GM12878 (cell line): ENCODE data around the gene RCBTB2. TPM values are rescaled to one million over a fixed set of nuclear protein-coding genes. Genes with fewer than 3 reads are reported as not detected.

Source experiments
- ATAC-seq: fragments of 200-7000 bp; cut with Tn5 transposase; 3 replicates; pipeline ENCODE4 v1.9.1; 2020; ENCODE audit warnings: mild to moderate bottlenecking, moderate library complexity
- BruUV-seq: library from RNA; stranded (reverse); fragments of 400-500 nt; replicated peaks from 2 replicates; lab custom pipeline; 2021; lab: Mats Ljungman, UMichigan
- CTCF ChIA-PET: fragments of 300-600 bp; sonication (Branson Sonifier 250); formaldehyde crosslinking; extraction: SDS; loops from one replicate; lab custom pipeline; 2021; ENCODE audit warnings: inconsistent platforms; lab: Yijun Ruan, JAX
- POLR2A ChIA-PET: fragments of 350-600 bp; formaldehyde crosslinking; extraction: SDS; loops from one replicate; lab custom pipeline; 2021; ENCODE audit warnings: inconsistent platforms; lab: Charles Lee
- RAD21 ChIA-PET: fragments of 300-600 bp; sonication (Branson Sonifier 250); formaldehyde crosslinking; loops from one replicate; lab custom pipeline; 2023; ENCODE audit warnings: antibody characterized with exemption; ENCODE audit not compliant: unreplicated experiment; lab: Charles Lee
- SMC1A ChIA-PET: fragments of 300-600 bp; sonication (Branson Sonifier 250); formaldehyde crosslinking; loops from one replicate; lab custom pipeline; 2023; ENCODE audit not compliant: unreplicated experiment, uncharacterized antibody; lab: Charles Lee
- DNase-seq: peaks from one replicate; pipeline ENCODE4 v3.0.0-alpha.2; 2011; ENCODE audit warnings: low read depth, low spot score
- FAIRE-seq: peaks from 3 replicates; lab custom pipeline; 2011; peaks lifted over from hg19 to GRCh38; lab: Jason Lieb, UNC
- H2AFZ ChIP-seq: 2 replicates; pipeline ENCODE4 v1.6.0; 2011; ENCODE audit warnings: low read depth, low read length, control low read depth; ENCODE audit not compliant: control insufficient read depth
- H3K27ac ChIP-seq: 2 replicates; pipeline ENCODE4 v1.5.1; 2011; ENCODE audit warnings: control low read depth; ENCODE audit not compliant: control insufficient read depth, insufficient read depth
- H3K27me3 ChIP-seq, 2 experiments: replicated peaks in 1 of 2; 2 replicates each; pipeline versions ENCODE4 v1.6.0 to v1.6.1; 2011; ENCODE audit warnings: low read length in 1 of 2; ENCODE audit not compliant: control insufficient read depth in 2 of 2, insufficient read depth in 2 of 2
- H3K36me3 ChIP-seq, 2 experiments: 2 replicates each; pipeline ENCODE4 v1.5.1; 2011; ENCODE audit warnings: low read length in 1 of 2; ENCODE audit not compliant: control insufficient read depth in 2 of 2, insufficient read depth in 2 of 2
- H3K4me1 ChIP-seq: 2 replicates; pipeline ENCODE4 v1.6.1; 2011; ENCODE audit warnings: mild to moderate bottlenecking, low read length, moderate library complexity, mixed read lengths; ENCODE audit not compliant: control insufficient read depth, insufficient read depth
- H3K4me2 ChIP-seq: 2 replicates; pipeline ENCODE4 v1.6.0; 2011; ENCODE audit warnings: control low read depth; ENCODE audit not compliant: control insufficient read depth, insufficient read depth
- H3K4me3 ChIP-seq: fragments of 200-600 bp; sonication (generic); 2 replicates; pipeline ENCODE4 v1.5.1; 2016
- H3K79me2 ChIP-seq: 2 replicates; pipeline ENCODE4 v1.6.0; 2011; ENCODE audit warnings: low read length; ENCODE audit not compliant: control insufficient read depth, insufficient read depth
- H3K9ac ChIP-seq: 2 replicates; pipeline ENCODE4 v1.8.0; 2011; ENCODE audit warnings: low read length, control low read depth, mixed read lengths; ENCODE audit not compliant: control insufficient read depth, insufficient read depth
- H3K9me3 ChIP-seq: replicated peaks from 3 replicates; pipeline ENCODE4 v1.5.1; 2011; ENCODE audit warnings: mild to moderate bottlenecking, low read length; ENCODE audit not compliant: control insufficient read depth, insufficient read depth
- H4K20me1 ChIP-seq: 2 replicates; pipeline ENCODE4 v1.6.0; 2011; ENCODE audit not compliant: control insufficient read depth, insufficient read depth
- EGR1 ChIP-seq, 2 experiments: IDR thresholded peaks; 1 replicate in 1 of 2; 2 replicates in 1 of 2; pipeline ENCODE4 v1.6.1; 2011 to 2012; ENCODE audit warnings: low read depth in 2 of 2, low read length in 2 of 2, borderline replicate concordance in 1 of 2, mild to moderate bottlenecking in 1 of 2, moderate library complexity in 1 of 2
- GABPA ChIP-seq: IDR thresholded peaks from 2 replicates; pipeline ENCODE4 v1.6.1; 2014; ENCODE audit warnings: antibody characterized with exemption, low read depth, mild to moderate bottlenecking, inconsistent platforms
- HDAC6 ChIP-seq: fragments of 200-600 bp; sonication (generic); IDR thresholded peaks from one replicate; pipeline ENCODE4 v1.8.0; 2017; ENCODE audit warnings: antibody characterized with exemption; ENCODE audit not compliant: unreplicated experiment
- JUND ChIP-seq: IDR thresholded peaks from 2 replicates; pipeline ENCODE4 v1.6.1; 2012; ENCODE audit warnings: low read depth, mild to moderate bottlenecking, low read length, improper control_type of control experiment, moderate library complexity
- NR2C1 ChIP-seq: fragments of 450-650 bp; IDR thresholded peaks from 2 replicates; pipeline ENCODE4 v1.6.1; 2017; ENCODE audit warnings: antibody characterized with exemption, mild to moderate bottlenecking, moderate library complexity
- NR2F1 ChIP-seq: fragments of 450-650 bp; conservative IDR thresholded peaks from 2 replicates; pipeline ENCODE4 v1.6.1; 2017; ENCODE audit warnings: mild to moderate bottlenecking
- RUNX3 ChIP-seq: IDR thresholded peaks from 2 replicates; pipeline ENCODE4 v1.6.1; 2012; ENCODE audit warnings: low read length, inconsistent platforms
- SREBF2 ChIP-seq: IDR thresholded peaks from 2 replicates; pipeline ENCODE4 v1.6.1; 2012; ENCODE audit warnings: mild to moderate bottlenecking, low read length
- SUZ12 ChIP-seq: fragments of 200-600 bp; sonication (generic); IDR thresholded peaks from one replicate; pipeline ENCODE4 v1.6.1; 2018; ENCODE audit warnings: antibody characterized with exemption, mild to moderate bottlenecking; ENCODE audit not compliant: unreplicated experiment
- WGBS: methylation state at CpG from one replicate; pipeline ENCODE4 v1.1.6; 2016; ENCODE audit warnings: low lambda C conversion rate; ENCODE audit not compliant: insufficient replicate concordance, insufficient coverage; ENCODE audit errors: missing lambda C conversion rate; 5-methylcytosine and 5-hydroxymethylcytosine counted together
- in situ Hi-C: fragments of 300-500 bp; cut with MboI; formaldehyde crosslinking; loops from 9 replicates; pipeline ENCODE4 v1.14.3; 2018; ENCODE audit warnings: mixed read lengths
- intact Hi-C: fragments of 100-400 bp; cut with micrococcal nuclease; formaldehyde crosslinking; loops from one replicate; pipeline ENCODE4 v1.14.2; 2022; ENCODE audit not compliant: unreplicated experiment
- polyA plus RNA-seq, 11 experiments: library from polyadenylated mRNA; depleted of rRNA in 4 of 11; unstranded in 6 of 11; stranded (reverse) in 5 of 11; fragments of >200 nt; fragmentation: Nextera tagmentation in 4 of 11; fragmentation: Illumina TruSeq in 1 of 11; extraction: Ambion mirVana in 4 of 11; extraction: Trizol in 1 of 11; gene quantifications; 1 replicate in 1 of 11; 2 replicates in 10 of 11; pipeline versions ENCODE4 v1.2.1 to v1.2.3, GENCODE V29; 2011 to 2016; ENCODE audit warnings: inconsistent platforms in 2 of 11, missing spikeins in 2 of 11, low read depth in 1 of 11
- total RNA-seq, 4 experiments: library from RNA; depleted of rRNA in 3 of 4; stranded (reverse); fragments of >200 nt in 3 of 4; fragmentation: Illumina TruSeq in 1 of 4; extraction: Trizol in 1 of 4; gene quantifications; 2 replicates each; pipeline versions ENCODE4 v1.2.1 to v1.2.3, GENCODE V29; 2013 to 2021
- TF ChIP-seq, protein P1 (sequence below): fragments of 450-650 bp; IDR thresholded peaks from 2 replicates; pipeline ENCODE4 v1.6.1; 2017; ENCODE audit warnings: borderline replicate concordance
- TF ChIP-seq, protein P2 (sequence below): fragments of 450-650 bp; IDR thresholded peaks from 2 replicates; pipeline ENCODE4 v1.6.1; 2018; ENCODE audit warnings: borderline replicate concordance, mild to moderate bottlenecking; ENCODE audit not compliant: partially characterized antibody
- TF ChIP-seq, protein P3 (sequence below): fragments of 450-650 bp; IDR thresholded peaks from 2 replicates; pipeline ENCODE4 v1.6.1; 2017; ENCODE audit warnings: mild to moderate bottlenecking
- TF ChIP-seq, protein P4 (sequence below): IDR thresholded peaks from 2 replicates; pipeline ENCODE4 v1.6.1; 2011; ENCODE audit warnings: low read depth, low read length, improper control_type of control experiment, borderline replicate concordance

RCBTB2 gene
- total and polyA plus RNA-seq, 10 of the 15 experiments (the other 5 are each of a cell fraction or from before 2014, with no cell fraction given) = 5.0 to 16.0 (median 8.5) TPM

DNA sequence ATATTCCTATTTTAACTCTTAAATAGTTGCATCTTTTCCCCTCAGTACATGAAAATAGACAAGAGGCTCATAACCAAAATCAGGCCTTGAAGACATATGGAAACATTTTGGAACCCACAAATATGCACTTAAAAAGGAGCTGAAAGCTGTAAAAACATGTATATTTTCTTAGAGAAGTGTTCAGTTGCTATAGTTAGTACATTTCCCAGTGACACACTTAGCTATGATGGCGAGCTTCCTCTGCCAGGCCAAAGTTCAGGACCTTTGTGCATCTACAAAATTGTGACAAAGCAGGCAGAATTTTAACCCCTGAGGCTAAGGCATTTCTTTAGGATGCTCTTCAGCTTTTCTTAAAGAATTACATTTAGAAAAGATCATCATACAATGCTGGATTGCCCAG, 54.5 kb downstream of the RCBTB2 start:
- Histone ChIP-seq H2AFZ (no peak overlapping the region), H4K20me1 (no peaks in the 10 kb centered on the region), H3K27me3 (no peaks in the 10 kb centered on the region), H3K4me2 (no peak overlapping the region), H3K27ac (no peak overlapping the region), H3K4me3 (no peak overlapping the region), H3K4me1 (peaks cover 22% of the 10 kb centered on the region; the same call in 1 of the 2 replicates), H3K9ac (no peak overlapping the region), H3K36me3 (peaks cover 0 to 7% of the 10 kb centered on the region in 2 experiments; a peak in 2 of 4 replicates), H3K9me3 (no peaks in the 10 kb centered on the region; the same call in 1 of the 3 replicates), H3K79me2 (no peaks in the 10 kb centered on the region)
- WGBS = 100% methylated on average over 1 of the region's 1 CpG
- BruUV-seq = no TSS peak
- FAIRE-seq = no peak
- TF ChIP-seq SUZ12 (no peak), JUND (no peak), NR2F1 (no peak), HDAC6 (no peak), NR2C1 (no peak), EGR1 (IDR thresholded peaks at IDR 0.05; ENCODE audit: borderline replicate concordance in 1 of 2, low read depth in 2 of 2, low read length in 2 of 2) (no peak), SREBF2 (no peak), RUNX3 (no peak), GABPA (no peak)
- TF ChIP-seq, protein P1, sequence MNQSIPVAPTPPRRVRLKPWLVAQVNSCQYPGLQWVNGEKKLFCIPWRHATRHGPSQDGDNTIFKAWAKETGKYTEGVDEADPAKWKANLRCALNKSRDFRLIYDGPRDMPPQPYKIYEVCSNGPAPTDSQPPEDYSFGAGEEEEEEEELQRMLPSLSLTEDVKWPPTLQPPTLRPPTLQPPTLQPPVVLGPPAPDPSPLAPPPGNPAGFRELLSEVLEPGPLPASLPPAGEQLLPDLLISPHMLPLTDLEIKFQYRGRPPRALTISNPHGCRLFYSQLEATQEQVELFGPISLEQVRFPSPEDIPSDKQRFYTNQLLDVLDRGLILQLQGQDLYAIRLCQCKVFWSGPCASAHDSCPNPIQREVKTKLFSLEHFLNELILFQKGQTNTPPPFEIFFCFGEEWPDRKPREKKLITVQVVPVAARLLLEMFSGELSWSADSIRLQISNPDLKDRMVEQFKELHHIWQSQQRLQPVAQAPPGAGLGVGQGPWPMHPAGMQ = no peak
- TF ChIP-seq, protein P2, sequence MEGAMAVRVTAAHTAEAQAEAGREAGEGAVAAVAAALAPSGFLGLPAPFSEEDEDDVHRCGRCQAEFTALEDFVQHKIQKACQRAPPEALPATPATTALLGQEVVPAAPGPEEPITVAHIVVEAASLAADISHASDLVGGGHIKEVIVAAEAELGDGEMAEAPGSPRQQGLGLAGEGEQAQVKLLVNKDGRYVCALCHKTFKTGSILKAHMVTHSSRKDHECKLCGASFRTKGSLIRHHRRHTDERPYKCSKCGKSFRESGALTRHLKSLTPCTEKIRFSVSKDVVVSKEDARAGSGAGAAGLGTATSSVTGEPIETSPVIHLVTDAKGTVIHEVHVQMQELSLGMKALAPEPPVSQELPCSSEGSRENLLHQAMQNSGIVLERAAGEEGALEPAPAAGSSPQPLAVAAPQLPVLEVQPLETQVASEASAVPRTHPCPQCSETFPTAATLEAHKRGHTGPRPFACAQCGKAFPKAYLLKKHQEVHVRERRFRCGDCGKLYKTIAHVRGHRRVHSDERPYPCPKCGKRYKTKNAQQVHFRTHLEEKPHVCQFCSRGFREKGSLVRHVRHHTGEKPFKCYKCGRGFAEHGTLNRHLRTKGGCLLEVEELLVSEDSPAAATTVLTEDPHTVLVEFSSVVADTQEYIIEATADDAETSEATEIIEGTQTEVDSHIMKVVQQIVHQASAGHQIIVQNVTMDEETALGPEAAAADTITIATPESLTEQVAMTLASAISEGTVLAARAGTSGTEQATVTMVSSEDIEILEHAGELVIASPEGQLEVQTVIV = no peak
- TF ChIP-seq, protein P3, sequence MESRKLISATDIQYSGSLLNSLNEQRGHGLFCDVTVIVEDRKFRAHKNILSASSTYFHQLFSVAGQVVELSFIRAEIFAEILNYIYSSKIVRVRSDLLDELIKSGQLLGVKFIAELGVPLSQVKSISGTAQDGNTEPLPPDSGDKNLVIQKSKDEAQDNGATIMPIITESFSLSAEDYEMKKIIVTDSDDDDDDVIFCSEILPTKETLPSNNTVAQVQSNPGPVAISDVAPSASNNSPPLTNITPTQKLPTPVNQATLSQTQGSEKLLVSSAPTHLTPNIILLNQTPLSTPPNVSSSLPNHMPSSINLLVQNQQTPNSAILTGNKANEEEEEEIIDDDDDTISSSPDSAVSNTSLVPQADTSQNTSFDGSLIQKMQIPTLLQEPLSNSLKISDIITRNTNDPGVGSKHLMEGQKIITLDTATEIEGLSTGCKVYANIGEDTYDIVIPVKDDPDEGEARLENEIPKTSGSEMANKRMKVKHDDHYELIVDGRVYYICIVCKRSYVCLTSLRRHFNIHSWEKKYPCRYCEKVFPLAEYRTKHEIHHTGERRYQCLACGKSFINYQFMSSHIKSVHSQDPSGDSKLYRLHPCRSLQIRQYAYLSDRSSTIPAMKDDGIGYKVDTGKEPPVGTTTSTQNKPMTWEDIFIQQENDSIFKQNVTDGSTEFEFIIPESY = no peak
- TF ChIP-seq, protein P4, sequence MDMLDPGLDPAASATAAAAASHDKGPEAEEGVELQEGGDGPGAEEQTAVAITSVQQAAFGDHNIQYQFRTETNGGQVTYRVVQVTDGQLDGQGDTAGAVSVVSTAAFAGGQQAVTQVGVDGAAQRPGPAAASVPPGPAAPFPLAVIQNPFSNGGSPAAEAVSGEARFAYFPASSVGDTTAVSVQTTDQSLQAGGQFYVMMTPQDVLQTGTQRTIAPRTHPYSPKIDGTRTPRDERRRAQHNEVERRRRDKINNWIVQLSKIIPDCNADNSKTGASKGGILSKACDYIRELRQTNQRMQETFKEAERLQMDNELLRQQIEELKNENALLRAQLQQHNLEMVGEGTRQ = no peak
- DNase-seq = no peak
- ChIA-PET CTCF (interaction anchor here (1.2 kb wide), 1 partner anchor 400 kb away, joined by 3 read pairs; no protein-coding TSS in a partner anchor), RAD21 (interaction anchor here (1.0 kb wide), 1 partner anchor 100 kb away, joined by 3 read pairs; no protein-coding TSS in a partner anchor), SMC1A (interaction anchor here (0.8 kb wide), 1 partner anchor 21 kb away, joined by 3 read pairs; no protein-coding TSS in a partner anchor), POLR2A (no interaction called here)
- intact Hi-C loops = no loop called here
- ATAC-seq = no peak
- in situ Hi-C loops = no loop called here
